ENCODE results near the gene PXDN. TPM values are rescaled to one million over a fixed set of nuclear protein-coding genes. Genes with fewer than 3 reads are reported as not detected.

The PXDN gene
- total RNA-seq, 1 experiment from 2014 or later: 0.25 TPM

- no peak for DNase-seq
- H3K27ac Mint-ChIP-seq (ENCODE audit: unreplicated experiment): no peak overlapping the region
- no peaks in the 10 kb centered on the region for H3K36me3 ChIP-seq (ENCODE audit: control insufficient read depth, insufficient read depth, low read length)
- H3K9me3 Mint-ChIP-seq (ENCODE audit: unreplicated experiment): no peaks in the 10 kb centered on the region
- CTCF ChIA-PET: interaction anchor here (0.6 to 0.7 kb wide), 2 partner anchors 15 to 132 kb away, joined by 3 to 4 read pairs; no protein-coding TSS in a partner anchor
- H3K4me3 Mint-ChIP-seq (ENCODE audit: unreplicated experiment): no peak overlapping the region
- TF ChIP-seq CTCF (IDR thresholded peaks at IDR 0.05; ENCODE audit: insufficient read depth in 1 of 2, low read depth in 1 of 2, low read length in 1 of 2, severe bottlenecking in 1 of 2, unreplicated experiment in 1 of 2): no peak
- H3K4me3 ChIP-seq (ENCODE audit: low read depth, low read length): no peak overlapping the region
- H3K27me3 Mint-ChIP-seq (ENCODE audit: insufficient read depth, unreplicated experiment): peaks cover 9% of the 10 kb centered on the region
- intact Hi-C loops (cut with micrococcal nuclease; ENCODE audit: unreplicated experiment): loop anchor here (5.0 kb wide), 1 partner anchor 144 kb away; no protein-coding TSS in a partner anchor
- POLR2A ChIA-PET: no interaction called here
- no TSS peak for BruUV-seq (replicated peaks)
- H3K36me3 Mint-ChIP-seq (ENCODE audit: insufficient read depth, unreplicated experiment): no peaks in the 10 kb centered on the region
- no peaks in the 10 kb centered on the region for H3K9me3 ChIP-seq
- H3K4me1 Mint-ChIP-seq (ENCODE audit: low read depth, unreplicated experiment): no peaks in the 10 kb centered on the region
- no peaks in the 10 kb centered on the region for H3K4me1 ChIP-seq
- H3K27me3 ChIP-seq (replicated peaks; ENCODE audit: control insufficient read depth, insufficient read depth, low read length): no peaks in the 10 kb centered on the region
These were observed 71.0 kb downstream of the PXDN start for GRCh38 chr2:1673160-1673944.

GRCh38 chr2:1672738-1673137 lies 71.6 kb downstream of the PXDN start:
- CTCF ChIA-PET: interaction anchor here (0.6 to 0.7 kb wide), 2 partner anchors 15 to 131 kb away, joined by 3 to 4 read pairs; no protein-coding TSS in a partner anchor
- intact Hi-C loops (cut with micrococcal nuclease; ENCODE audit: unreplicated experiment): loop anchor here (5.0 kb wide), 1 partner anchor 145 kb away; no protein-coding TSS in a partner anchor

GRCh38 chr2:1671916-1672315 lies 72.4 kb downstream of the PXDN start:
- no peak for DNase-seq
- Mint-ChIP-seq H3K27ac (ENCODE audit: unreplicated experiment) (no peak overlapping the region), H3K4me1 (ENCODE audit: low read depth, unreplicated experiment) (no peaks in the 10 kb centered on the region), H3K36me3 (ENCODE audit: insufficient read depth, unreplicated experiment) (no peaks in the 10 kb centered on the region), H3K9me3 (ENCODE audit: unreplicated experiment) (no peaks in the 10 kb centered on the region), H3K27me3 (ENCODE audit: insufficient read depth, unreplicated experiment) (peaks cover 10% of the 10 kb centered on the region), H3K4me3 (ENCODE audit: unreplicated experiment) (no peak overlapping the region)
- Histone ChIP-seq H3K27me3 (replicated peaks; ENCODE audit: control insufficient read depth, insufficient read depth, low read length) (no peaks in the 10 kb centered on the region), H3K36me3 (ENCODE audit: control insufficient read depth, insufficient read depth, low read length) (no peaks in the 10 kb centered on the region), H3K4me1 (no peaks in the 10 kb centered on the region), H3K9me3 (no peaks in the 10 kb centered on the region), H3K4me3 (ENCODE audit: low read depth, low read length) (no peak overlapping the region)
- POLR2A ChIA-PET: no interaction called here
- no peak for TF ChIP-seq CTCF (IDR thresholded peaks at IDR 0.05; ENCODE audit: insufficient read depth in 1 of 2, low read depth in 1 of 2, low read length in 1 of 2, severe bottlenecking in 1 of 2, unreplicated experiment in 1 of 2)
- intact Hi-C loops (cut with micrococcal nuclease; ENCODE audit: unreplicated experiment): loop anchor here (5.0 kb wide), 1 partner anchor 145 kb away; no protein-coding TSS in a partner anchor
- CTCF ChIA-PET: no interaction called here
- BruUV-seq (replicated peaks): no TSS peak

More at GRCh38 chr2:1672738-1673137, 71.6 kb downstream of the PXDN start:
- TF ChIP-seq CTCF (IDR thresholded peaks at IDR 0.05; ENCODE audit: insufficient read depth in 1 of 2, low read depth in 1 of 2, low read length in 1 of 2, severe bottlenecking in 1 of 2, unreplicated experiment in 1 of 2): no peak
- no peak for DNase-seq
- Histone ChIP-seq H3K4me1 (no peaks in the 10 kb centered on the region), H3K4me3 (ENCODE audit: low read depth, low read length) (no peak overlapping the region), H3K36me3 (ENCODE audit: control insufficient read depth, insufficient read depth, low read length) (no peaks in the 10 kb centered on the region), H3K27me3 (replicated peaks; ENCODE audit: control insufficient read depth, insufficient read depth, low read length) (no peaks in the 10 kb centered on the region), H3K9me3 (no peaks in the 10 kb centered on the region)
- H3K36me3 Mint-ChIP-seq (ENCODE audit: insufficient read depth, unreplicated experiment): no peaks in the 10 kb centered on the region
- H3K27ac Mint-ChIP-seq (ENCODE audit: unreplicated experiment): no peak overlapping the region
- H3K9me3 Mint-ChIP-seq (ENCODE audit: unreplicated experiment): no peaks in the 10 kb centered on the region
- H3K4me1 Mint-ChIP-seq (ENCODE audit: low read depth, unreplicated experiment): no peaks in the 10 kb centered on the region
- H3K27me3 Mint-ChIP-seq (ENCODE audit: insufficient read depth, unreplicated experiment): peaks cover 9% of the 10 kb centered on the region
- no TSS peak for BruUV-seq (replicated peaks)
- no peak overlapping the region for H3K4me3 Mint-ChIP-seq (ENCODE audit: unreplicated experiment)
- POLR2A ChIA-PET: no interaction called here
